COR-L47 (cell line): Measurements from ENCODE around the gene EME2.
A peak's percentile ranks its signal among the peaks of the same experiment; 100 is the strongest.
"Not testable (repeated sequence)": the region's sequence is repeated elsewhere in the genome, so short reads cannot be mapped to it uniquely, and the experiment has no call there.

ENCODE experiments used
- DNase-seq: peaks from one replicate; lab custom pipeline; 2025; lab: John Stamatoyannopoulos, UW

The EME2 gene

GRCh38 chr16:1791256-1791942, 18.8 kb downstream of the EME2 start:
- DNase-seq, result no peak

GRCh38 chr16:1791943-1792812, 19.6 kb downstream of the EME2 start:
- DNase-seq, result no peak

GRCh38 chr16:1792836-1793577, 20.4 kb downstream of the EME2 start:
- DNase-seq, result no peak

- no peak for DNase-seq
These were observed 21.1 kb downstream of the EME2 start, which contains the start of gene IGFALS for GRCh38 chr16:1793578-1794220. IGFALS (minus strand) TSS chr16:1793705; CDS start chr16:1793652, 53 bp downstream.

GRCh38 chr16:1794221-1794871, 21.7 kb downstream of the EME2 start:
- DNase-seq, result no peak

GRCh38 chr16:1794908-1795666, 22.5 kb downstream of the EME2 start:
- DNase-seq, result no peak

GRCh38 chr16:1799263-1799662, 26.7 kb downstream of the EME2 start:
- not testable (repeated sequence) for DNase-seq

- no peak for DNase-seq
These were observed 28.1 kb downstream of the EME2 start for GRCh38 chr16:1800701-1801100.

- DNase-seq, result no peak
These were observed 35.0 kb downstream of the EME2 start for GRCh38 chr16:1807626-1808025.

- no peak for DNase-seq
These were observed 36.1 kb downstream of the EME2 start for GRCh38 chr16:1808691-1809090.

- DNase-seq, result no peak
These were observed 36.7 kb downstream of the EME2 start for GRCh38 chr16:1809281-1809801.

GRCh38 chr16:1810106-1810505, 37.5 kb downstream of the EME2 start:
- no peak for DNase-seq

GRCh38 chr16:1810536-1810935, 37.9 kb downstream of the EME2 start:
- no peak for DNase-seq

GRCh38 chr16:1812732-1813163, 40.1 kb downstream of the EME2 start:
- DNase-seq, result peak; percentile 93

GRCh38 chr16:1815461-1815860, 42.9 kb downstream of the EME2 start:
- DNase-seq, result no peak

GRCh38 chr16:1816396-1817275, 44.0 kb downstream of the EME2 start:
- DNase-seq, result no peak

GRCh38 chr16:1817276-1817589, 44.6 kb downstream of the EME2 start:
- DNase-seq, result no peak

- no peak for DNase-seq
These were observed 45.1 kb downstream of the EME2 start for GRCh38 chr16:1817716-1818115.

- DNase-seq, result no peak
These were observed 45.7 kb downstream of the EME2 start for GRCh38 chr16:1818204-1818872.
